ENCODE results near the gene SLC25A21. TPM values are rescaled to one million over a fixed set of nuclear protein-coding genes. Genes with fewer than 3 reads are reported as not detected.
A peak's percentile ranks its signal among the peaks of the same experiment; 100 is the strongest.

SLC25A21 gene
- total RNA-seq, 1 experiment from 2014 or later: 7.1 TPM

- Mint-ChIP-seq H3K9me3 (no peaks in the 10 kb centered on the region), H3K36me3 (ENCODE audit: insufficient read depth in 1 of 3, low read depth in 3 of 3) (no peaks in the 10 kb centered on the region), H3K27ac (no peak overlapping the region), H3K4me1 (peaks cover 4 to 8% of the 10 kb centered on the region in 2 experiments; a peak in 3 of 4 replicates), H3K4me3 (no peak overlapping the region), H3K27me3 (ENCODE audit: low read depth) (no peaks in the 10 kb centered on the region)
- Histone ChIP-seq H3K9ac (ENCODE audit: extremely low read depth, insufficient read length, low read length) (no peak overlapping the region), H3K4ac (ENCODE audit: low read depth, low read length) (no peak overlapping the region), H3K4me1 (ENCODE audit: insufficient read depth, low read length) (no peaks in the 10 kb centered on the region), H4K8ac (replicated peaks; ENCODE audit: insufficient read length, low read depth, low read length) (no peak overlapping the region), H2AFZ (ENCODE audit: low read length) (no peak overlapping the region), H3K4me2 (ENCODE audit: insufficient read depth, insufficient read length, low read length) (no peak overlapping the region), H2BK20ac (ENCODE audit: low read depth, low read length, poor library complexity, severe bottlenecking) (no peak overlapping the region), H3K79me2 (ENCODE audit: insufficient read depth, low read length) (no peaks in the 10 kb centered on the region), H2AK5ac (ENCODE audit: insufficient read length, low read length) (no peak overlapping the region), H3K27me3 (ENCODE audit: insufficient read depth, low read length) (no peaks in the 10 kb centered on the region), H3K56ac (ENCODE audit: insufficient read length, low read depth, low read length) (no peak overlapping the region), H3K18ac (ENCODE audit: insufficient read length, low read depth, low read length) (no peak overlapping the region), H3K23ac (ENCODE audit: insufficient read length, low read depth, low read length) (no peak overlapping the region), H3K14ac (ENCODE audit: insufficient read depth, low read length) (peak overlapping the region; percentile 39; the same call in 1 of the 2 replicates), H2BK5ac (ENCODE audit: insufficient read length, low read length) (no peak overlapping the region), H4K91ac (ENCODE audit: insufficient read length, low read depth, low read length) (no peak overlapping the region), H3K27ac (ENCODE audit: insufficient read length, low read depth, low read length) (no peak overlapping the region), H3K79me1 (ENCODE audit: insufficient read depth, low read depth, low read length, poor library complexity, severe bottlenecking) (no peaks in the 10 kb centered on the region), H2BK12ac (ENCODE audit: insufficient read length, low read depth, low read length) (no peak overlapping the region), H3K9me3 (ENCODE audit: control insufficient read depth, low read depth, low read length) (no peaks in the 10 kb centered on the region), H4K20me1 (ENCODE audit: control insufficient read depth, insufficient read depth, insufficient read length) (no peaks in the 10 kb centered on the region), H3T11ph (ENCODE audit: low read length) (no peak overlapping the region), H2BK15ac (ENCODE audit: low read depth, low read length) (no peak overlapping the region), H4K5ac (ENCODE audit: insufficient read length, low read depth, low read length) (no peak overlapping the region), H2BK120ac (ENCODE audit: low read depth, low read length, poor library complexity, severe bottlenecking) (no peak overlapping the region), H3K23me2 (ENCODE audit: insufficient read length, low read depth, low read length, poor library complexity, severe bottlenecking) (no peaks in the 10 kb centered on the region)
- TF ChIP-seq CTCF (conservative IDR thresholded peaks at IDR 0.05): no peak
- DNase-seq: no peak
- no CpG with 5 or more reads among the region's 6 CpGs for WGBS (ENCODE audit: extremely low coverage, insufficient read length, low lambda C conversion rate)
Measured at GRCh38 chr14:37090026-37090425, 82.4 kb downstream of the SLC25A21 start.

All from H9 (cell line).